K562 (cell line): ENCODE measurements around the gene POLR1H. TPM values are rescaled to one million over a fixed set of nuclear protein-coding genes. Genes with fewer than 3 reads are reported as not detected.

Experiments used
- CHD2 ChIP-seq: IDR thresholded peaks from 2 replicates; pipeline ENCODE4 v1.6.1; 2011; ENCODE audit warnings: low read depth, low read length
- L3MBTL2 ChIP-seq: fragments of 450-650 bp; IDR thresholded peaks from 2 replicates; pipeline ENCODE4 v1.6.1; 2016; ENCODE audit warnings: mild to moderate bottlenecking, moderate library complexity
- MAFK ChIP-seq: IDR thresholded peaks from 2 replicates; pipeline ENCODE4 v1.6.1; 2011; ENCODE audit warnings: low read length, improper control_type of control experiment
- PTRF ChIP-seq: fragments of 450-650 bp; IDR thresholded peaks from 2 replicates; pipeline ENCODE4 v1.6.1; 2016; ENCODE audit warnings: mild to moderate bottlenecking, missing genetic modification characterization, missing compliant biosample characterization
- RBM22 ChIP-seq: fragments of 200-400 bp; formaldehyde crosslinking; IDR thresholded peaks from 2 replicates; pipeline ENCODE4 v1.6.1; 2018; ENCODE audit warnings: low read length, low read depth; ENCODE audit not compliant: poor library complexity, severe bottlenecking
- RFX7 ChIP-seq: fragments of 250-450 bp; sonication (Bioruptor Pico); IDR thresholded peaks from 2 replicates; pipeline ENCODE4 v1.5.1; 2021; ENCODE audit warnings: mild to moderate bottlenecking
- RNF2 ChIP-seq: sonication (generic); IDR thresholded peaks from 2 replicates; pipeline ENCODE4 v1.6.1; 2016
- STAT6 ChIP-seq: sonication (generic); formaldehyde crosslinking; IDR thresholded peaks from 2 replicates; pipeline ENCODE4 v1.8.1; 2023; ENCODE audit warnings: mild to moderate bottlenecking, missing genetic modification reagents
- SUPT5H ChIP-seq: fragments of 450-650 bp; IDR thresholded peaks from 2 replicates; pipeline ENCODE4 v1.6.1; 2016
- USF2 ChIP-seq: sonication (generic); formaldehyde crosslinking; IDR thresholded peaks from 2 replicates; pipeline ENCODE4 v1.5.0; 2020; ENCODE audit warnings: missing genetic modification reagents
- polyA plus RNA-seq, 8 experiments: library from polyadenylated mRNA; depleted of rRNA in 4 of 8; stranded (reverse) in 5 of 8; unstranded in 3 of 8; fragments of >200 nt; fragmentation: Nextera tagmentation in 2 of 8; fragmentation: Illumina TruSeq in 1 of 8; extraction: Ambion mirVana in 2 of 8; extraction: Trizol in 1 of 8; gene quantifications; 2 replicates each; pipeline versions ENCODE4 v1.2.1 to v1.2.3, GENCODE V29; 2011 to 2014; ENCODE audit warnings: inconsistent platforms in 1 of 8, missing spikeins in 1 of 8
- total RNA-seq, 7 experiments: library from RNA; depleted of rRNA in 6 of 7; stranded (reverse); fragments of >200 nt in 6 of 7; fragmentation: Illumina TruSeq in 2 of 7; extraction: Trizol in 2 of 7; gene quantifications; 2 replicates each; pipeline versions ENCODE4 v1.2.1 to v1.2.3, GENCODE V29; 2011 to 2021; ENCODE audit warnings: low replicate concordance in 1 of 7
- TF ChIP-seq, protein P1 (sequence below), 2 experiments: IDR thresholded peaks in 1 of 2; conservative IDR thresholded peaks in 1 of 2; 2 replicates each; pipeline ENCODE4 v1.6.1; 2016; ENCODE audit warnings: low read depth in 2 of 2, mild to moderate bottlenecking in 1 of 2, missing compliant biosample characterization in 1 of 2, missing genetic modification characterization in 1 of 2, moderate library complexity in 1 of 2
- TF ChIP-seq, protein P2 (sequence below), 2 experiments: fragments of 450-650 bp in 1 of 2; IDR thresholded peaks; 2 replicates each; pipeline ENCODE4 v1.6.1; 2011 to 2017; ENCODE audit warnings: low read depth in 2 of 2, antibody characterized with exemption in 1 of 2, borderline replicate concordance in 1 of 2, low read length in 1 of 2, mild to moderate bottlenecking in 1 of 2, mixed read lengths in 1 of 2; ENCODE audit not compliant: control insufficient read depth in 1 of 2
- TF ChIP-seq, protein P3 (sequence below): IDR thresholded peaks from 2 replicates; pipeline ENCODE4 v1.6.1; 2011; ENCODE audit warnings: borderline replicate concordance, low read depth, mild to moderate bottlenecking, moderate library complexity, low read length; ENCODE audit not compliant: insufficient read depth, poor library complexity, severe bottlenecking

POLR1H gene
- total and polyA plus RNA-seq, 9 of the 15 experiments (the other 6 are each of a cell fraction or from before 2014, with no cell fraction given), result 92.2 to 333 (median 143) TPM

GRCh38 chr6:30102970-30103871, 42.2 kb downstream of the POLR1H start (continued):
- TF ChIP-seq STAT6 (CRISPR knock-in tag) (no peak), USF2 (CRISPR knock-in tag) (no peak), CHD2 (no peak), L3MBTL2 (0 out of 2 replicates have a peak, but pooled peaks have one; percentile 26), RFX7 (no peak), RBM22 (no peak), SUPT5H (no peak; the same call in 1 of the 2 replicates), PTRF (tag) (no peak), RNF2 (no peak; the same call in 1 of the 2 replicates), MAFK (no peak)
- TF ChIP-seq, protein P1, sequence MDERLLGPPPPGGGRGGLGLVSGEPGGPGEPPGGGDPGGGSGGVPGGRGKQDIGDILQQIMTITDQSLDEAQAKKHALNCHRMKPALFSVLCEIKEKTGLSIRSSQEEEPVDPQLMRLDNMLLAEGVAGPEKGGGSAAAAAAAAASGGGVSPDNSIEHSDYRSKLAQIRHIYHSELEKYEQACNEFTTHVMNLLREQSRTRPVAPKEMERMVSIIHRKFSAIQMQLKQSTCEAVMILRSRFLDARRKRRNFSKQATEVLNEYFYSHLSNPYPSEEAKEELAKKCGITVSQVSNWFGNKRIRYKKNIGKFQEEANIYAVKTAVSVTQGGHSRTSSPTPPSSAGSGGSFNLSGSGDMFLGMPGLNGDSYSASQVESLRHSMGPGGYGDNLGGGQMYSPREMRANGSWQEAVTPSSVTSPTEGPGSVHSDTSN (CRISPR knock-in tag; IDR thresholded peaks at IDR 0.05; ENCODE audit: low read depth), result no peak
- TF ChIP-seq, protein P1 (tag; conservative IDR thresholded peaks at IDR 0.05; ENCODE audit: low read depth), result no peak
- TF ChIP-seq, protein P2, sequence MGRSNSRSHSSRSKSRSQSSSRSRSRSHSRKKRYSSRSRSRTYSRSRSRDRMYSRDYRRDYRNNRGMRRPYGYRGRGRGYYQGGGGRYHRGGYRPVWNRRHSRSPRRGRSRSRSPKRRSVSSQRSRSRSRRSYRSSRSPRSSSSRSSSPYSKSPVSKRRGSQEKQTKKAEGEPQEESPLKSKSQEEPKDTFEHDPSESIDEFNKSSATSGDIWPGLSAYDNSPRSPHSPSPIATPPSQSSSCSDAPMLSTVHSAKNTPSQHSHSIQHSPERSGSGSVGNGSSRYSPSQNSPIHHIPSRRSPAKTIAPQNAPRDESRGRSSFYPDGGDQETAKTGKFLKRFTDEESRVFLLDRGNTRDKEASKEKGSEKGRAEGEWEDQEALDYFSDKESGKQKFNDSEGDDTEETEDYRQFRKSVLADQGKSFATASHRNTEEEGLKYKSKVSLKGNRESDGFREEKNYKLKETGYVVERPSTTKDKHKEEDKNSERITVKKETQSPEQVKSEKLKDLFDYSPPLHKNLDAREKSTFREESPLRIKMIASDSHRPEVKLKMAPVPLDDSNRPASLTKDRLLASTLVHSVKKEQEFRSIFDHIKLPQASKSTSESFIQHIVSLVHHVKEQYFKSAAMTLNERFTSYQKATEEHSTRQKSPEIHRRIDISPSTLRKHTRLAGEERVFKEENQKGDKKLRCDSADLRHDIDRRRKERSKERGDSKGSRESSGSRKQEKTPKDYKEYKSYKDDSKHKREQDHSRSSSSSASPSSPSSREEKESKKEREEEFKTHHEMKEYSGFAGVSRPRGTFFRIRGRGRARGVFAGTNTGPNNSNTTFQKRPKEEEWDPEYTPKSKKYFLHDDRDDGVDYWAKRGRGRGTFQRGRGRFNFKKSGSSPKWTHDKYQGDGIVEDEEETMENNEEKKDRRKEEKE (IDR thresholded peaks at IDR 0.05; ENCODE audit: borderline replicate concordance in 1 of 2, control insufficient read depth in 1 of 2, low read depth in 2 of 2, low read length in 1 of 2), result no peak
- TF ChIP-seq, protein P3, sequence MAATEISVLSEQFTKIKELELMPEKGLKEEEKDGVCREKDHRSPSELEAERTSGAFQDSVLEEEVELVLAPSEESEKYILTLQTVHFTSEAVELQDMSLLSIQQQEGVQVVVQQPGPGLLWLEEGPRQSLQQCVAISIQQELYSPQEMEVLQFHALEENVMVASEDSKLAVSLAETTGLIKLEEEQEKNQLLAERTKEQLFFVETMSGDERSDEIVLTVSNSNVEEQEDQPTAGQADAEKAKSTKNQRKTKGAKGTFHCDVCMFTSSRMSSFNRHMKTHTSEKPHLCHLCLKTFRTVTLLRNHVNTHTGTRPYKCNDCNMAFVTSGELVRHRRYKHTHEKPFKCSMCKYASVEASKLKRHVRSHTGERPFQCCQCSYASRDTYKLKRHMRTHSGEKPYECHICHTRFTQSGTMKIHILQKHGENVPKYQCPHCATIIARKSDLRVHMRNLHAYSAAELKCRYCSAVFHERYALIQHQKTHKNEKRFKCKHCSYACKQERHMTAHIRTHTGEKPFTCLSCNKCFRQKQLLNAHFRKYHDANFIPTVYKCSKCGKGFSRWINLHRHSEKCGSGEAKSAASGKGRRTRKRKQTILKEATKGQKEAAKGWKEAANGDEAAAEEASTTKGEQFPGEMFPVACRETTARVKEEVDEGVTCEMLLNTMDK, result no peak
